Right hindlimb (tissue), 1 donor: ENCODE measurements around the gene NTRK2.
A peak's percentile ranks its signal among the peaks of the same experiment; 100 is the strongest.

Experiments
- DNase-seq: peaks from one replicate; pipeline ENCODE4 v3.0.0-alpha.2; 2018

The NTRK2 gene

DNA sequence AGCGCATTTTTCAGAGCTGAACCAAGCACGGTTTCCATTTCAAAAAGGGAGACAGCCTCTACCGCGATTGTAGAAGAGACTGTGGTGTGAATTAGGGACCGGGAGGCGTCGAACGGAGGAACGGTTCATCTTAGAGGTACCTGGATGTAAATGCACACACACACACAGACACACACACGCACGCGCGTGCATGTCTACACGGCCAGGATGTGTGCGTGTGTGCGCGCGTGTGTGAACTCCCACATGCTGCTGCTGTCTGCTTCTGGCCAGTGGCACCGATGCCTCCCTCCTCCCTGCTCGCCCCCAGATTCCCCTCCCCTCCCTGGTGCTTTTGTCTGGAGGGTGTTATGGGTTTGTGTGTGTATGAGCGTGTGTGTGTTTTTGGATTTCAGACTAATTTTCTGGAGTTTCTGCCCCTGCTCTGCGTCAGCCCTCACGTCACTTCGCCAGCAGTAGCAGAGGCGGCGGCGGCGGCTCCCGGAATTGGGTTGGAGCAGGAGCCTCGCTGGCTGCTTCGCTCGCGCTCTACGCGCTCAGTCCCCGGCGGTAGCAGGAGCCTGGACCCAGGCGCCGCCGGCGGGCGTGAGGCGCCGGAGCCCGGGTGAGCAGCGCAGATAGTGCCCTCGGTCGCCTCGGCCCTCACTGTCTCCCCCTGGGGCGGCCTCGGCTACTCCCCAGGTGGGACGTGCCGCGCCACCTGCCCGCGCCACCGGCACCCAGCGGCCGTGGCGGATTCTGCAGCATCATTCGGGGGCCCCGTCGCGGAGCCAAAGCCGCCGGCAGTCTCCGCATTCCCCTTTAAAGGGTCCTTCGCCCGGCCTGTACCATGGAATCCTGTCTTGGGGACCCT lies at the start of gene NTRK2:
Gene NTRK2, plus strand, starts transcription at position 442 of the 850 bp plus-strand sequence. CDS start 1,020 bp downstream, outside the sequence.
- DNase-seq = peak; percentile 79

DNA sequence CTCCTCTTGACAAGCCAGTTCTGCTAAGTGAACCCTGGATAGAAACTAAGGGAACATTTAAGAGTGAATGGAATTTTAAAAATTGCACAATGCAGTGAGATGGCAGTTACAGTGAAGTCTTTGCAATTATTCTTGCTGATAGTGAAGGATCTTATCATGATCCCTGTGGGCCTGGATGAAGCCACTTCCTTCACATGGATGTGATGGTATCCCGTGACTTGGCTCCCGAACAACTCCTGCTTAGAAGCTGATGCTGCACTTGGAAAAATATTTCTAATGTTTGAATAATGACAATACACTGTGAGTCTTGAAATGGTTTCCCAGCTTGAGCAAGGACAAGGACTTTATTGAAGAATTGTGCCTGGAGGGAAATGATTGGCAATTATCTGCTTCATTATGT lies 49.2 kb upstream of the NTRK2 start:
- DNase-seq = no peak

DNA sequence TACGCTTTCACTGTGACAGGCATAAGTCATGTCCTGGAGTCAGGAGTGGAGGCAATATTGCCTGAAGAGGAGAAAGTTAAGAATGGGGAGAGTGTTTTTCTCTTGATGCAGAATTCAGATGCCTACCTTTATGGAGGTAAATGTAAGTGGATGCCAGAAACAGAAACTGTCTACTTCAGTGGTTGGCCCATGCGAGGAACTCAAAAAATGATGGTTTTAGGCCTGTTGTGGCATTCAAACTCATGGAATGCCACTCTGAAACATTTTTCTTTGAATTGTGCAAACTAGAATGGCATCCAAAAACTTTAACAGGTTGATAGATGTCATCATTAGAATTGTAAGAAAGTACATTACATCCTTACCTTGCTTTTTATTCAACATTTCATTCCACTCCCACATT lies 47.7 kb upstream of the NTRK2 start:
- no peak for DNase-seq

DNA sequence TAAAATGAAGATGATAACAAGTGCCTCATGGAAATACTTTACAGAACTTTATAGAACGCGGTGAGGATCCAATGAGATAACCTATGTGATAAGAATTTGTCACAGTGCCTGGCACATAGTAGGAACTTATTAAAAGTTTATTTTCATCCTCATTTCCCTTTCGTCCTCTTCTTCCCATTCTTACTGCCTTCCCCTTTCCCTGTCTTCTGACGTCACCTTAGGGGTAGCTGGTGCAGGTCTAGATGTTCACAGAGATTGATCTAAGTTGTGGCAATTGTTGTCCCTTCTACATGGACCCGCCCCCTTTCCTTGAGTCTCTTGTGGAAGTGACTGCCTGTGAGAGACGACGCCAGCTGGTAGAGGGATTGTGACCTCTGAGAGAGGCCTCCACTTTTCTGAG lies 46.5 kb upstream of the NTRK2 start:
- no peak for DNase-seq

DNA sequence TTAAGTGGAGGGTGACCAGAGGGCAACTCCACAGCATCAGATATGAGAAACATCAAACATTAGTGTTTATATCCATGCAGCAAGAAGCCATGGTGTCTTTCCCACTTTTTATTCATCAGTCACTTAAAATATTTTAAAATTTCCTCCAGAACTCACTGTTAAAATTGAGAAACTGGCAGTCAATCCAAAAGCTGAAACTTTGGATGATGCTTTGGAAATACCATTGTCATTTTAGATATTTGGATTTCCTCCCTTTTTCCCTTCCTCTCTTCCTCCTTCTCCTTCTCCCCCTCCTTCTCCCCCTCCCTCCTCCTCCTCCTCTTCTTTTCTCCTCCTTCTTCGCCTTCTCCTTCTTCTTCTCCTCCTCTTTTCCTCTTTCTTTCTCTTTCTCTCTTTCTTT lies 33.1 kb upstream of the NTRK2 start:
- DNase-seq = no peak

DNA sequence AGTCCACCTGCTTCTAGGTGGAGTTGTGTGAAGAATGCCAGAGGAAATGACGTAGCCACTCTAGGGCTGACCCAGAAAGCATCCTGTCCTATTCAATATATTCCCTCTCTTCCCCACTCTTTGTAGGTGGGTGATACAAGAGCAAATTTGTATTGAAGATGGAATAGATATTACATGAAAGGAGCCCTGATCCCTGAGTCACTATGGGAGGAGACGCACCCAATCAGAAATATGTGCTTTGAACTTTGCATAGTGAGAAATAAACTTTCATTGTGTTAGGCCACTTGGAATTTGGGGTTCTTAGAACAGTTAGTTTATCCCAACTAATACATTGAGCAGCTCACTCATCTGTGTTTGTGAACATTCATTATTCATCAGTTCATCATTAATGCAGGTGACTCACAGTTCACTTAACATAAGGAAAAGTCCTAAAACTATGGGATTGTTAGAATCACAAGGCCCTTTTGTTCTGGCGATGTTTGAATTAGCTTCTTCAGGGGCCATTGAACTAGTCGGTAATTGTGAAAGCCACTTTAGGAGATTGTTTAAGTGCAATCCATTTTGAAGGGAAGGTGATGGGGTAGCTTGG lies 26.9 kb upstream of the NTRK2 start:
- no peak for DNase-seq

DNA sequence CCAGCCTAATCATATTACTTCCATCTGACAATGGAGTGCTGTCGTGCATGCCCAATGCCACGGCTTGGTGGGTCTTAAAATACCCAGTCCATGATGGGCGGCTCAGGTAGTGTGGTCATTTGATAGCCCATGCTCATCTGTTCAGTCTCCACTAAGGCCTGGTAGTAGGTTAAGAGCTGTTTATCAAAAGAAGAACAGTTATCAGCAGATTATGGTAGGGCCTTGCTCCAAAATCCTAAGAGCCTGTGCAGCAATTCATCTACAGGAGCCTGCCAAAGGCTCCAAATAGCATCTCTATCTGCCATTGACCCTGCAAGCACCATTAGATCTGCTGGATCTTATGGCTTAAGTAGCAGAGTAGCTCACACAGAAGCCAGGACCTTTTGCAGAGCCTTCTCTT lies 21.8 kb upstream of the NTRK2 start:
- DNase-seq = no peak

DNA sequence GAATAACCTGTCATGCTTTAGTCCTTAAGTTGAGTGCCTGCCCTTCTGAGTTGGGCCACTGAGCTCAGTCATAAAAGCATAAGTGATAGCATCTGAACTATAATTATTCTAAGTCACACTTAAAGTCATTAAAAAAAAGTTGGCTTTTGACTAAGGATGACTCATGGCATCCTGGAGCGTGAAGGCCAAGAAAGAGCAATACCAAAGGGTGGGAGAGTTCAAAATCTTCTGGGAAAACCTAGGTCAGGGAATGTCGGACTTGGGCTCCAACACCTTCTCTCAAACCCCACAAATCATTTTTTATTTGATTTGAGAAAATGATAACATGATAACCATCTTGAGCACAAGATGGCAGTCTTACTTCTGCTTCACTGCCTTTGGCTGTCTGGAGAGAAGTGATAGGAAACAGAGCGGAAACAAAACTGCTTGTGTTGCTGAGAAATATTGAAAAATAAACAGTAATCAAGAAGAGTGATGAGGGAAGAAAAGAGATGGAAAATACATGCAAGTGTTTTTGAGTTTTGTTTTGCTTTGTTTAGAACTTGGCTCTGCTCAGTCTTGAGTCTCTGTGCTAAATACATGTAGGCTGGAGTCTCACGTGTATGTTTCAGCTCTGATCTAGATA lies 16.9 kb upstream of the NTRK2 start:
- DNase-seq = no peak

DNA sequence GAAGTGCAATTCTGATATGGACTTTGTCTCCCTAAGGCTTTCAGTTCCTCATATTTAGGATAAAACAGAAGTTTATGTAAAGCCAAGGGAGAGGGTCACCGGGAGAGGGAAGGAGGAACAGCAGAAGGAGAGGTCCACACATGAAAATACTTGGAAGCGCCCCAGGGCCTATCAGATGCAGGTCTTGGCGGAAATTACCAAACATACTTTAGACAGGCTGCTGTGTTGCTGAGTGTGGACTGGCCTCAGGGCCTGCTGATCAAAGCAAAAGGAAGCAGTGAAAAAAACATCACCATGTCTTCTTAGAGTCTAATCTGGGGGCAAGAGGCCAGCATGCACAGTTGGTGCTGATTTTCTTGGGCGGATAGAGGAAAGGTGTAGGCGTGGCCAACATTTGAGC lies 14.1 kb upstream of the NTRK2 start:
- no peak for DNase-seq

DNA sequence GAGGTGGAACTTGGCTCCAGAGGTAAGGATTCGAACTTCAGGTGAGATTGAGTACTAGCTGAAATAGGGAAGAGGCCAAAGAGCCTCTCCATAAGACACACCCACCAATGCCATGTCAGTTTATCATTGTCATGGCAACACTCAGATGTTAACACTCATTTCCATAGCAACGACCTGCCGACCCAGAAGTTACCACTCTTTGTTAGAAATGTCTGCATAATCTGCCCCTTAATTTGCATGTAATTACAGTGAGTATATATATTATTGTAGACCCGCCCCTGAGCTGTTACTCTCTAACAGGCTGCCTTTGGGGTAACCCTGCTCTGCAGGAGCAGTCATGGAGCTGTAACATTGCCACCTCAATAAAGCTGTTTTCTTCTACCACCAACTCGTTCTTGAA lies 10.2 kb upstream of the NTRK2 start:
- no peak for DNase-seq

DNA sequence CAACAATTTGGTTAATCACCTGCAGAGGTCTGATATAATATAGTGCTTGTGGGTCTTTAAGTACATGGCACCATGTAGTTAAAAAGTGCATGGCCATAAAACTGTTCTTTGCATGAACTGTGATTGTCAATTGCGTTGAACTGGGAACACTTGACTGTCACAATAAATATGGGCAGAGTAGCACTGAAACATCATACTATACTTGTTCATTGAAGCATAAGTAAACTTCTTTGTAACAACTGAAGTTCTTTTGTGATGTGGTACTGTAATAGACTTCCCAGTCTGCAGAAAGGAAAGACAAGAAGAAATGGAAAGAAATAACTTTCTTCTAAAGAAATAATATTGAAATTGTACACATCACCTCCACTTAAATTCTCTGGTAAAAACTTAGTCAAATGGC lies 9.8 kb upstream of the NTRK2 start:
- no peak for DNase-seq

DNA sequence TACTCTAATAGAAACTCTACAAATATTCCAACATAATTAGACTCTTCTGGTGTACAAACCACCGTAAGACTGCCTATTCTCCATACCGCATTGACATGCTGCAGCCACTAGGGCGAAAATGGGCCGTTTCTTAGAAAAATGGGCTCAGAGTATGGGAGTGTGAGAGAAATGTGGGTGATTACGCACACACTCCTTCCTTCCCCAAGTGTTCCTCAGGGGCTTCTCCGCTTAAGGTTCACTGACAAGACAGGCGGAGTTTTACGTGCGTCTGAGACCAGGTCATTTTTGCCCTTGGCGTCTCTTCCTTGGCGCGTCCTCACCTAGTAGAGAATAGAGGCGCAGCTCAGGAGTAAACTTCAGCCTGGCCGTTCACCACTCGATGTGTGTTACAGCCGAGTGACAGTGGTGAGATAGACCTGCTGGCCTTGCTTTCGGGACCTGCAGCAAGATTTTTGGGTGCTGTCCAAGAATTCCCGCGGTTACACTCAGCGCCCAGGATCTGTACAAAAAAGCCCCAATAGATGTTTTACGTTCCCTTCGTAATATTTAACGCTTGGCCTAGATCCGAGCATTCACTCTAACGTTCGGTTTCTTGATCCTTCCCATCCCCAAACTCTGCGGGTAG lies 1.8 kb upstream of the NTRK2 start:
- DNase-seq = peak; percentile 63

DNA sequence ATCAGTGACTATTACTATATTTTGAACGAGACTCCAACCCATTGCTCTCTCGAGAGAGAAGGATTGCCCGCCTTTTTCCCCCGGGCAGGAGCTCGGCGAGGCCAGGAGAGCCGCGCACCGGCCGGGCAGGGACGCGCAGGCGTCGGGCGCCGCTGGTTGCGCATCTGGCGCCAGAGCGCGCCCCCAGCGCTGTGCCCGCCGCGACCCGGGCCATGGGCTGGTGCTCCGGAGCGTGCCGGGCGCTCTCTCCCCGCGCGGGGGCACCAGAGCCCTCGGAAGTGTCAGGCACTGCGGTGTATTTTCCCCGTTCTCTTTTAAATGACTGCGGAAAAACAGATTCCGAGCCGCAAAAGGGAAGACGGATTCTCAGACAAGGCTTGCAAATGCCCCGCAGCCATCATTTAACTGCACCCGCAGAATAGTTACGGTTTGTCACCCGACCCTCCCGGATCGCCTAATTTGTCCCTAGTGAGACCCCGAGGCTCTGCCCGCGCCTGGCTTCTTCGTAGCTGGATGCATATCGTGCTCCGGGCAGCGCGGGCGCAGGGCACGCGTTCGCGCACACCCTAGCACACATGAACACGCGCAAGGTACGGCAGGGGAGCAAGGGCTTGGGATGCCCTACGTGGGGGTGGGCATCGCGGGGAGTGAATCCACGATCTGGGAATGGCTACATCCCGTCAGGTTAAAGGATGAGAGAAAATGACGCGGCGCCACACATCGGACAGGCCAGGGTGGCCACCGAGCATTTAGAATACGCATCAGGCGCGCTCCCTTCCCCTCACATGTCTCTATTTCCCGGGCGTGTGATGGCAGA lies 1.1 kb upstream of the NTRK2 start:
- peak; percentile 90 for DNase-seq

DNA sequence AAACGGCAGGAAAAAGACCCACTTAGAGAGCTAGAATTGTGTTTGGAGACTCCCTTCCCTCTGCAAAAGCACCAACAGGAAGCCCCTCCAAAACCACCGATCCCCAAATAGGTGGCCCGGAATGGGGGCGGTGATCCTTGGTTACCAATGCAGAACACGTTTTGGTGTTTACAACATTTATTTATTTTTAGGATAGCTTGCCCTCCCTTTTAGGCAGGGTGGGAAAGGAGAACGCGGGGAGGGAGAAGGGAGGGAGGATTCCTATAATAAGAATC lies 579 bp upstream of the NTRK2 start:
- no peak for DNase-seq

DNA sequence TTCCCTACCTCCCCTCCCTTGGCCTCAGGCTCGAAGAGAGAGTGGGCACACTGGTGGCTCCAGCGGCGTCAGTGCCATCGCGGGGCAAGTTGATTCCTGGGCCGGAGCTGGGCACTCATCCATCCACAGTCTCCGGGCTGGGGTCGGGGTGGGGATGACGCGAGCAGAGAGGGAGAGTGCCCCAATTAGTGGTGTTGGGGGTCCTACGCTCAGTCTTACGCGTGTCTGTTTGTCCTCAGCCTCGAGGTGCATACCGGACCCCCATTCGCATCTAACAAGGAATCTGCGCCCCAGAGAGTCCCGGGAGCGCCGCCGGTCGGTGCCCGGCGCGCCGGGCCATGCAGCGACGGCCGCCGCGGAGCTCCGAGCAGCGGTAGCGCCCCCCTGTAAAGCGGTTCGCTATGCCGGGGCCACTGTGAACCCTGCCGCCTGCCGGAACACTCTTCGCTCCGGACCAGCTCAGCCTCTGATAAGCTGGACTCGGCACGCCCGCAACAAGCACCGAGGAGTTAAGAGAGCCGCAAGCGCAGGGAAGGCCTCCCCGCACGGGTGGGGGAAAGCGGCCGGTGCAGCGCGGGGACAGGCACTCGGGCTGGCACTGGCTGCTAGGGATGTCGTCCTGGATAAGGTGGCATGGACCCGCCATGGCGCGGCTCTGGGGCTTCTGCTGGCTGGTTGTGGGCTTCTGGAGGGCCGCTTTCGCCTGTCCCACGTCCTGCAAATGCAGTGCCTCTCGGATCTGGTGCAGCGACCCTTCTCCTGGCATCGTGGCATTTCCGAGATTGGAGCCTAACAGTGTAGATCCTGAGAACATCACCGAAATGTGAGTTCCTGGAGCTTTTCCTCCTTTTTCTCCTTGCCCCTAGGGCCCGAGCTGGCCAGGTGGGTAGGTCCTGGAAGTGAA lies 861 bp downstream of the NTRK2 start:
- peak; percentile 57 for DNase-seq

DNA sequence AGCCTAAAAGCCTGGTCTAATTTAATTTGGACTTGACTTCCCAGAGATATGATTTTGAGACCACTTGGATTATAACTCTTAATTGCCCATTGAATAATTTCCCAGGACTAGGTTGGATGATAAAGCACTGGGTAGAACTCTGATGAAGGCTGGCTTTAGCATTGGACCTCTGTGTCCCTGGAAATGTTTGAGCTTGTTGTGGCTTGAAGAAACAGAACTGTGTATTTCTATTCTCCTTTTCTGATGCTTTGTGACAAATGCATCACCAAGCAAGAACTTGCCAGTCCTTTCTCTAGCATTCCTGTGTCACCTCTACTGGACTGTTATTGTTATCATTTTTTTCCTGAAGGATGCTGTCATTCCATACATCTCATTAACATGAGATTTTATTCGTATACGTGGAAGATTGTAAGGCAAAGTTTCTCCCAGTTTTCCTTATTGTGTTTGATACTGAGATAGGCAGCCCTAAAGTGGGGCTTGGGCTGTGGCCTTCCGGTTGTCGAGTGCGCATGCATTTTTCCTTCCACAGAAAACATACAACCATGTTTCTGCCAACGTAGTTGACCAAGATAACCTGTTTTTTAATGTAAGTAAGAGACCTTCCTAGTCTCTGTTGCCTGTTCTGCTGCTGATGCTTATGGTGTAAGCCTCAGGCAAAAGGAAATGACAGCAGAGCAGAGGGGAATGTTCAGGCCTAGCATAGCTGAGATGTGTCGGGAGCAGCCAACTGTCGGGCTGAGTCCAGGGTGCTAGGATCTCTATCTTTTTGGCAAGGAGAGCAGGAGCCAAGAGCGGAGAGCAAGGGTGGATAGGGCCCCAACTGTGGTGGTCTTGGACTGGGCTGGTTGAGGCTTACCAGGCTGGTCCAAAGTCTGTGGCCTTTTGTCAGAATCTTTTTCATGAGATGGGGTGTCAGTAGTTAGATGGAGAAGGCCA lies 2.3 kb downstream of the NTRK2 start:
- DNase-seq = no peak

DNA sequence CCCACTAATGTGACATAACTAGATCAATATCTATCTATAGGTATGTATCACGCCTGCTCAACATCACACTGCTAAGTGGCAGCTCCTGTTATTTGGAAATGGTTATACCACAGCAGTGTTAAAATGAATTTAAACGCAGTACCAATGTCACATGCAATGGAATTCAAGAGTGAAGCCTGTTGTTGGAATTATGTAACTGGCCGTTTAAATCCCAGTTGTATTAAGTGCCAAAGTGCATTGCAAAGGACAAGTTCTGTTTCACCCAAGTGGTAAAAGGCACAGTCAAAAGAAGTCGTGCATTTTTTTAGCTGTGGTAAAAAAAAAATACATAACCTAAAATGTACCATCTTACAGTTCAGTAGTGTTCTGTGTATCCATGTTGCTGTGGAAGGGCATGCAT lies 4.3 kb downstream of the NTRK2 start:
- DNase-seq = no peak

DNA sequence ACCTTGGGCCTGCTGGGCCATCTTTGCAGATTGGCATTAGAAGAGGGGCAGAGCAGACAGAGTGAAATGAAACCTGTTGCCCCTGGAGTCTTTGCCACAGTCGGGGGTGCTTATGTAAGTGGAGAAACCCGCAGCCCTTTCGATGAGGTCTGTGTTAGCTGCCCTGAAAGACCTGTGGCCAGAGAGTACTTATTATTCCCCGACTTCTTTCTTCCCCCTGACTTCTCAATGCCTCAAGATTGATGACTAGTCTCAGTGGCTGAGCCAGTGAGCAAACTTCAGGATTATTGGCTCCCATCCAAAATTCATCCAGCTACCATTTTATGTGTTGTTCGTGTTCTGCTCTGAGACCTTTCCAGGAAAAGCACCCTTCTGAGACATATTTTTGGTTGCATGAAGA lies 7.6 kb downstream of the NTRK2 start:
- no peak for DNase-seq

DNA sequence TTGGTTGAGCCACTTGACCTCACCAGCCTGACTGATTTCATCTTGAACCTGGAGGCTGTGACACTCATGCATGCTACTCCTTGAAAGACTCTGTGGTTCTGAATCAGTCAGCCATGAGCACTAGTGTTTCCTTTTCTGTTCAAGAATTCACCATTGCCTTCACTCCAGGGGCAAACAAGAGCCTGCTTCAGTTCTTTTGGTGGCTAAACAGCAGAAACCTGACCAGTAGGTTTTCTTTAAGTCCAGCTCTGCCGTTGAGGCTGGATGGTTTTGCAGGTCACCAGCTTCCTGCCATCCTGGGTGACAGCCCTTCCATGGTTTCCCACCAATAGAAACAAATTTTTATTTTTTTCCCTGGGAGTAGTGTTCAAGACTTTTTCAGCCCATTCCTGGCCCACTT lies 10.0 kb downstream of the NTRK2 start:
- DNase-seq = no peak

DNA sequence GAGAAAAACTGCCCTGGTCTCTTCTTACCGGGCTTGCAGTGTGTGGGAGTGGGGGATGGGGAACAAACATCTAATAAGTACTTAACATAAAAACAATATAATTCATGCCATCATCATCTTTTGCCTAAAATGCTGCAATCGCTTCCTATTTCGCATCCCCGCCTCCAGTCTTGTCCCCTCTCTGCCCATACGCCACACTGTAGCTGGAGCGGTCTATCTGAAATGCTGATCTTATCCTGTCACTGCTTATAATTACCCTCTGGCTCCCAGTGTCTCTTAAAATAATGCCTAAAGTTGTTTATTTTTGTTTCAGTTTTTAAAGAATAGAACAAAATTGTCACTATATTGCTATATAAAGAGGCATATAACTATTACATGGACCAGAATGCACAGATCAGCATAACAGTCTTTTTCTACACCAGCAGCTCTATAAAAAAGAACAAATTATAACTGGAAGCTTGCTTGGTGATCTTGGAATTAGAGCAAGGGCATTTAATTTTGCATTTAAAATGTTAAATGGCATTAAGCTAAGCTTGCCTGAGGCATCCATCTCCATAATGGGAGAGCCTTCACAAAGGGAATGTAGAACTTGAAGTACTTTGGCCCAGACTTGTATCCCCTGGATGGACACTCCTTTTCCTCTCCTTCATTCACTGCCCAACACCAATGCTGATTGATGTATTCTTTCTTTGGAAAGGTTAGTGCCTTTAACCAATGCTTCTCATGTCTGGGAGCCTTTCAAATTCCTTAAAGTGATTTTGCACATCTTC lies 12.2 kb downstream of the NTRK2 start:
- DNase-seq = no peak
